HG02623 (cell line): ENCODE results near the gene RTF1.

Experiments used
- ATAC-seq: cut with Tn5 transposase; IDR thresholded peaks from one replicate; pipeline ENCODE4 v1.9.1; 2021; ENCODE audit warnings: moderate library complexity; ENCODE audit not compliant: unreplicated experiment

Gene RTF1

GRCh38 chr15:41484937-41485625, 68.2 kb downstream of the RTF1 start:
- no peak for ATAC-seq

- ATAC-seq, result no peak
Observed at GRCh38 chr15:41486286-41486685, 69.4 kb downstream of the RTF1 start.

GRCh38 chr15:41487381-41487780, 70.5 kb downstream of the RTF1 start:
- ATAC-seq, result no peak

- no peak for ATAC-seq
Observed at GRCh38 chr15:41487802-41488201, 70.9 kb downstream of the RTF1 start.

- ATAC-seq, result no peak
Observed at GRCh38 chr15:41489641-41490040, 72.7 kb downstream of the RTF1 start.

- no peak for ATAC-seq
Observed at GRCh38 chr15:41490355-41490754, 73.5 kb downstream of the RTF1 start.

GRCh38 chr15:41491889-41492288, 75.0 kb downstream of the RTF1 start:
- ATAC-seq, result no peak

- no peak for ATAC-seq
Observed at GRCh38 chr15:41492597-41493204, 75.8 kb downstream of the RTF1 start.

- peak; percentile 63 for ATAC-seq
Observed at GRCh38 chr15:41493205-41493901, 76.5 kb downstream of the RTF1 start, which contains the start of gene ITPKA. Gene ITPKA, plus strand, starts transcription at chr15:41493874. Its CDS starts 54 bp downstream, at chr15:41493928.

- no peak for ATAC-seq
Observed at GRCh38 chr15:41493902-41494189, 77.0 kb downstream of the RTF1 start.

- peak; percentile 5 for ATAC-seq
Observed at GRCh38 chr15:41494190-41494921, 77.5 kb downstream of the RTF1 start.

GRCh38 chr15:41494922-41495735, 78.2 kb downstream of the RTF1 start:
- no peak for ATAC-seq

GRCh38 chr15:41495736-41496599, 79.1 kb downstream of the RTF1 start:
- ATAC-seq, result no peak

GRCh38 chr15:41498657-41499056, 81.8 kb downstream of the RTF1 start:
- ATAC-seq, result no peak

- ATAC-seq, result no peak
Observed at GRCh38 chr15:41499109-41499851, 82.4 kb downstream of the RTF1 start.

GRCh38 chr15:41501191-41501917, 84.5 kb downstream of the RTF1 start:
- ATAC-seq, result no peak

GRCh38 chr15:41501931-41502794, 85.3 kb downstream of the RTF1 start:
- no peak for ATAC-seq
